HCT116 (cell line): ENCODE measurements around the gene HEBP1. TPM values are rescaled to one million over a fixed set of nuclear protein-coding genes. Genes with fewer than 3 reads are reported as not detected.

Experiments
- ATAC-seq: fragments of 200-7000 bp; cut with Tn5 transposase; 2 replicates; pipeline ENCODE4 v1.9.1; 2020; ENCODE audit warnings: mild to moderate bottlenecking, moderate library complexity
- BruUV-seq: library from RNA; stranded (reverse); fragments of 400-500 nt; replicated peaks from 2 replicates; lab custom pipeline; 2021; lab: Mats Ljungman, UMichigan
- CTCF ChIA-PET: fragments of 300-600 bp; sonication (Branson Sonifier 250); formaldehyde crosslinking; loops from one replicate; lab custom pipeline; 2021; ENCODE audit warnings: antibody characterized with exemption; lab: Charles Lee
- POLR2A ChIA-PET: fragments of 300-600, 350-600 bp; sonication (Branson Sonifier 250); formaldehyde crosslinking; loops from one replicate; lab custom pipeline; 2021; ENCODE audit warnings: antibody characterized with exemption; lab: Charles Lee
- RAD21 ChIA-PET, 2 experiments: fragments of 300-600 bp; sonication (Branson Sonifier 250); formaldehyde crosslinking; loops; one replicate each; lab custom pipeline; 2023; ENCODE audit warnings: low total read pairs in 2 of 2; ENCODE audit not compliant: uncharacterized antibody in 2 of 2, unreplicated experiment in 2 of 2, low non-redundant PET in 1 of 2; lab: Charles Lee
- DNase-seq: peaks from one replicate; pipeline ENCODE4 v3.0.0-alpha.2; 2010; ENCODE audit warnings: low read depth, low spot score
- H2AFZ ChIP-seq: fragments of 200-600 bp; shearing (Covaris generic), sonication (generic); 2 replicates; pipeline ENCODE4 v1.6.1; 2017; ENCODE audit warnings: low read depth, mixed run types, mixed read lengths, antibody characterized with exemption, low read length; ENCODE audit not compliant: poor library complexity, severe bottlenecking
- H3K27ac ChIP-seq: 2 replicates; pipeline ENCODE4 v1.5.1; 2012; ENCODE audit warnings: low read depth, low read length
- H3K27me3 ChIP-seq: fragments of 200-600 bp; sonication (generic); 2 replicates; pipeline ENCODE4 v1.6.1; 2016; ENCODE audit warnings: mixed run types, low read length, mixed read lengths; ENCODE audit not compliant: insufficient read depth
- H3K36me3 ChIP-seq, 2 experiments: fragments of 200-500 bp in 1 of 2; fragments of 200-600 bp in 1 of 2; sonication (Bioruptor generic) in 1 of 2; sonication (generic) in 1 of 2; 2 replicates each; pipeline versions ENCODE4 v1.5.1 to v1.6.1; 2014 to 2016; ENCODE audit warnings: low read length in 2 of 2, inconsistent platforms in 1 of 2, mixed read lengths in 1 of 2, mixed run types in 1 of 2; ENCODE audit not compliant: insufficient read depth in 2 of 2, control insufficient read depth in 1 of 2
- H3K4me1 ChIP-seq, 2 experiments: fragments of 200-600 bp in 1 of 2; sonication (generic) in 1 of 2; 2 replicates each; pipeline versions ENCODE4 v1.5.1 to v1.6.1; 2012 to 2017; ENCODE audit warnings: low read length in 2 of 2, inconsistent platforms in 1 of 2, mild to moderate bottlenecking in 1 of 2, mixed read lengths in 1 of 2, mixed run types in 1 of 2, moderate library complexity in 1 of 2; ENCODE audit not compliant: insufficient read depth in 2 of 2, control insufficient read depth in 1 of 2
- H3K4me2 ChIP-seq: fragments of 200-600 bp; sonication (generic); 2 replicates; pipeline ENCODE4 v1.6.1; 2017; ENCODE audit warnings: mixed run types, low read length, mixed read lengths
- H3K4me3 ChIP-seq, 2 experiments: fragments of 200-600 bp in 1 of 2; sonication (generic) in 1 of 2; replicated peaks in 1 of 2; 2 replicates each; pipeline ENCODE4 v1.5.1; 2011 to 2016; ENCODE audit warnings: low read length in 2 of 2, control low read depth in 1 of 2, low read depth in 1 of 2, mild to moderate bottlenecking in 1 of 2, mixed read lengths in 1 of 2, mixed run types in 1 of 2
- H3K79me2 ChIP-seq: fragments of 200-600 bp; sonication (generic); 2 replicates; pipeline ENCODE4 v1.6.1; 2017; ENCODE audit warnings: mild to moderate bottlenecking, mixed run types, low read length, moderate library complexity, mixed read lengths; ENCODE audit not compliant: insufficient read depth
- H3K9ac ChIP-seq: fragments of 200-600 bp; sonication (generic); 2 replicates; pipeline ENCODE4 v1.6.1; 2016; ENCODE audit warnings: low read length, mixed read lengths
- H3K9me2 ChIP-seq: fragments of 200-600 bp; sonication (generic), shearing (Covaris generic); 2 replicates; pipeline ENCODE4 v1.6.1; 2017; ENCODE audit warnings: mixed run types, mild to moderate bottlenecking, moderate library complexity; ENCODE audit not compliant: insufficient read depth
- H3K9me3 ChIP-seq, 2 experiments: fragments of 200-500 bp in 1 of 2; fragments of 200-600 bp in 1 of 2; sonication (Bioruptor generic) in 1 of 2; sonication (generic) in 1 of 2; 2 replicates each; pipeline ENCODE4 v1.6.1; 2014 to 2017; ENCODE audit warnings: low read length in 2 of 2, mixed read lengths in 2 of 2, inconsistent platforms in 1 of 2, low read depth in 1 of 2, mild to moderate bottlenecking in 1 of 2, mixed run types in 1 of 2, moderate library complexity in 1 of 2; ENCODE audit not compliant: control insufficient read depth in 1 of 2, insufficient read depth in 1 of 2
- H4K20me1 ChIP-seq: fragments of 200-600 bp; sonication (generic), shearing (Covaris generic); 2 replicates; pipeline ENCODE4 v1.6.1; 2017; ENCODE audit warnings: mixed run types, mild to moderate bottlenecking, moderate library complexity; ENCODE audit not compliant: insufficient read depth
- CBX3 ChIP-seq: IDR thresholded peaks from 2 replicates; pipeline ENCODE4 v1.6.1; 2012; ENCODE audit warnings: low read depth
- CEBPB ChIP-seq: IDR thresholded peaks from 2 replicates; pipeline ENCODE4 v1.6.1; 2012; ENCODE audit warnings: low read depth
- EGR1 ChIP-seq: IDR thresholded peaks from 2 replicates; pipeline ENCODE4 v1.6.1; 2012; ENCODE audit warnings: low read depth
- ELF1 ChIP-seq: IDR thresholded peaks from 2 replicates; pipeline ENCODE4 v1.6.1; 2012; ENCODE audit warnings: low read depth, borderline replicate concordance
- EZH2 ChIP-seq: fragments of 200-600 bp; sonication (generic); IDR thresholded peaks from 2 replicates; pipeline ENCODE4 v1.6.1; 2017; ENCODE audit warnings: antibody characterized with exemption, mixed run types
- EZH2phosphoT487 ChIP-seq: fragments of 200-600 bp; IDR thresholded peaks from 2 replicates; pipeline ENCODE4 v1.6.1; 2018; ENCODE audit warnings: antibody characterized with exemption, borderline replicate concordance
- JUND ChIP-seq: IDR thresholded peaks from 2 replicates; pipeline ENCODE4 v1.6.1; 2012
- POLR2A ChIP-seq: IDR thresholded peaks from 2 replicates; pipeline ENCODE4 v1.7.0; 2011; ENCODE audit warnings: borderline replicate concordance; ENCODE audit not compliant: insufficient read depth, insufficient read length; ENCODE audit errors: extremely low read depth
- RAD21 ChIP-seq: IDR thresholded peaks from 2 replicates; pipeline ENCODE4 v1.6.1; 2012; ENCODE audit warnings: low read depth, mild to moderate bottlenecking
- SIN3A ChIP-seq: IDR thresholded peaks from 2 replicates; pipeline ENCODE4 v1.6.1; 2012; ENCODE audit warnings: low read depth
- SP1 ChIP-seq: IDR thresholded peaks from 2 replicates; pipeline ENCODE4 v1.6.1; 2012; ENCODE audit warnings: low read depth
- SRF ChIP-seq: IDR thresholded peaks from 2 replicates; pipeline ENCODE4 v1.6.1; 2012; ENCODE audit warnings: low read depth
- TCF7L2 ChIP-seq: IDR thresholded peaks from 2 replicates; pipeline ENCODE4 v1.7.0; 2011; ENCODE audit warnings: borderline replicate concordance, inconsistent platforms; ENCODE audit not compliant: insufficient read depth, insufficient read length; ENCODE audit errors: extremely low read depth
- ZFX ChIP-seq: fragments of 450-650 bp; IDR thresholded peaks from 2 replicates; pipeline ENCODE4 v1.6.1; 2017
- ZNF274 ChIP-seq: fragments of 200-500 bp; sonication (Bioruptor generic); IDR thresholded peaks from 2 replicates; pipeline ENCODE4 v1.6.1; 2014; ENCODE audit warnings: mild to moderate bottlenecking, low read depth, low read length, inconsistent platforms
- intact Hi-C: fragments of 100-400 bp; cut with micrococcal nuclease; formaldehyde crosslinking; loops from 2 replicates; pipeline ENCODE4 v1.10.0; 2022
- total RNA-seq: library from RNA; stranded (reverse); gene quantifications from one replicate; pipeline ENCODE4 v1.2.1, GENCODE V29; 2021; ENCODE audit not compliant: unreplicated experiment
- TF ChIP-seq, protein P1 (sequence below): IDR thresholded peaks from 2 replicates; pipeline ENCODE4 v1.6.1; 2012
- TF ChIP-seq, protein P2 (sequence below): IDR thresholded peaks from 2 replicates; pipeline ENCODE4 v1.6.1; 2012; ENCODE audit warnings: low read depth
- TF ChIP-seq, protein P3 (sequence below): IDR thresholded peaks from 2 replicates; pipeline ENCODE4 v1.6.1; 2012
- TF ChIP-seq, protein P4 (sequence below): IDR thresholded peaks from 2 replicates; pipeline ENCODE4 v1.6.1; 2011; ENCODE audit warnings: mild to moderate bottlenecking, low read length, moderate library complexity; ENCODE audit not compliant: insufficient replicate concordance; ENCODE audit errors: extremely low read depth

HEBP1 gene
- total RNA-seq, 1 experiment from 2014 or later: 41.0 TPM

DNA sequence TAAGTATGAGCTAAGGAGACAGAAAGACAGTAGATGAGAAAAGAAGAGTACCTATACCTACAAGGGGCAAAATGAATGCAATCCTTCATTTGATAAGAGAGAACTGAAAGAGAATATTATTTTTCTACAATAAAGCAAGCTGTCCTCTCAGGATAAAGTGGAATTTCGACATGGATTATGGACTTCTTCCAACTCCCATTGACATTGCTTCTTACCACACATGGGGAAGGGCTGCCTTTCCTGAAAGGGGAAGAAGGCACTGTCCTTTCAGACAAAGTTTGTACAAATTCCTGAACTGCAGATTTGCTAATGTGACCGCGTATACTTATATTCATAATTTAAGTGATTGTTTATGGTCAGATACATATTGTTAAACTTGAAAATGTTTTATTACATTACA lies 4.3 kb upstream of the HEBP1 start:
- no peaks in the 10 kb centered on the region for H3K9me3 ChIP-seq
- ChIA-PET RAD21 (interaction anchor here in 1 of 2 experiments (0.6 kb wide), 1 partner anchor 98 kb away, joined by 3 read pairs; no protein-coding TSS in a partner anchor), CTCF (no interaction called here), POLR2A (no interaction called here)
- ATAC-seq: no peak
- peaks cover 6% of the 10 kb centered on the region; the same call in 1 of the 2 replicates for H3K79me2 ChIP-seq
- H3K36me3 ChIP-seq: 0 out of 4 replicates have a peak, but pooled peaks cover 0 to 2% of the 10 kb centered on the region in 2 experiments
- intact Hi-C loops: loop anchor here (5.0 kb wide), 2 partner anchors 93 to 203 kb away; no protein-coding TSS in a partner anchor
- H3K4me1 ChIP-seq: peaks cover 17 to 27% of the 10 kb centered on the region in 2 experiments
- no peak overlapping the region for H3K4me3 ChIP-seq
- no peak for DNase-seq
- H3K9me2 ChIP-seq: no peaks in the 10 kb centered on the region
- BruUV-seq: no TSS peak
- no peak overlapping the region for H3K27ac ChIP-seq
- no peaks in the 10 kb centered on the region for H3K27me3 ChIP-seq
- no peak overlapping the region for H3K9ac ChIP-seq
- TF ChIP-seq, protein P1, sequence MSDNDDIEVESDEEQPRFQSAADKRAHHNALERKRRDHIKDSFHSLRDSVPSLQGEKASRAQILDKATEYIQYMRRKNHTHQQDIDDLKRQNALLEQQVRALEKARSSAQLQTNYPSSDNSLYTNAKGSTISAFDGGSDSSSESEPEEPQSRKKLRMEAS: no peak
- TF ChIP-seq EGR1 (no peak), EZH2 (no peak), TCF7L2 (no peak), ZFX (no peak), CEBPB (no peak), SP1 (no peak), SIN3A (no peak), JUND (no peak), ELF1 (no peak), RAD21 (no peak), CBX3 (no peak), EZH2phosphoT487 (no peak), ZNF274 (no peak), POLR2A (no peak), SRF (no peak)
- TF ChIP-seq, protein P2, sequence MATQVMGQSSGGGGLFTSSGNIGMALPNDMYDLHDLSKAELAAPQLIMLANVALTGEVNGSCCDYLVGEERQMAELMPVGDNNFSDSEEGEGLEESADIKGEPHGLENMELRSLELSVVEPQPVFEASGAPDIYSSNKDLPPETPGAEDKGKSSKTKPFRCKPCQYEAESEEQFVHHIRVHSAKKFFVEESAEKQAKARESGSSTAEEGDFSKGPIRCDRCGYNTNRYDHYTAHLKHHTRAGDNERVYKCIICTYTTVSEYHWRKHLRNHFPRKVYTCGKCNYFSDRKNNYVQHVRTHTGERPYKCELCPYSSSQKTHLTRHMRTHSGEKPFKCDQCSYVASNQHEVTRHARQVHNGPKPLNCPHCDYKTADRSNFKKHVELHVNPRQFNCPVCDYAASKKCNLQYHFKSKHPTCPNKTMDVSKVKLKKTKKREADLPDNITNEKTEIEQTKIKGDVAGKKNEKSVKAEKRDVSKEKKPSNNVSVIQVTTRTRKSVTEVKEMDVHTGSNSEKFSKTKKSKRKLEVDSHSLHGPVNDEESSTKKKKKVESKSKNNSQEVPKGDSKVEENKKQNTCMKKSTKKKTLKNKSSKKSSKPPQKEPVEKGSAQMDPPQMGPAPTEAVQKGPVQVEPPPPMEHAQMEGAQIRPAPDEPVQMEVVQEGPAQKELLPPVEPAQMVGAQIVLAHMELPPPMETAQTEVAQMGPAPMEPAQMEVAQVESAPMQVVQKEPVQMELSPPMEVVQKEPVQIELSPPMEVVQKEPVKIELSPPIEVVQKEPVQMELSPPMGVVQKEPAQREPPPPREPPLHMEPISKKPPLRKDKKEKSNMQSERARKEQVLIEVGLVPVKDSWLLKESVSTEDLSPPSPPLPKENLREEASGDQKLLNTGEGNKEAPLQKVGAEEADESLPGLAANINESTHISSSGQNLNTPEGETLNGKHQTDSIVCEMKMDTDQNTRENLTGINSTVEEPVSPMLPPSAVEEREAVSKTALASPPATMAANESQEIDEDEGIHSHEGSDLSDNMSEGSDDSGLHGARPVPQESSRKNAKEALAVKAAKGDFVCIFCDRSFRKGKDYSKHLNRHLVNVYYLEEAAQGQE: no peak
- TF ChIP-seq, protein P3, sequence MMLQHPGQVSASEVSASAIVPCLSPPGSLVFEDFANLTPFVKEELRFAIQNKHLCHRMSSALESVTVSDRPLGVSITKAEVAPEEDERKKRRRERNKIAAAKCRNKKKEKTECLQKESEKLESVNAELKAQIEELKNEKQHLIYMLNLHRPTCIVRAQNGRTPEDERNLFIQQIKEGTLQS: no peak
- TF ChIP-seq, protein P4, sequence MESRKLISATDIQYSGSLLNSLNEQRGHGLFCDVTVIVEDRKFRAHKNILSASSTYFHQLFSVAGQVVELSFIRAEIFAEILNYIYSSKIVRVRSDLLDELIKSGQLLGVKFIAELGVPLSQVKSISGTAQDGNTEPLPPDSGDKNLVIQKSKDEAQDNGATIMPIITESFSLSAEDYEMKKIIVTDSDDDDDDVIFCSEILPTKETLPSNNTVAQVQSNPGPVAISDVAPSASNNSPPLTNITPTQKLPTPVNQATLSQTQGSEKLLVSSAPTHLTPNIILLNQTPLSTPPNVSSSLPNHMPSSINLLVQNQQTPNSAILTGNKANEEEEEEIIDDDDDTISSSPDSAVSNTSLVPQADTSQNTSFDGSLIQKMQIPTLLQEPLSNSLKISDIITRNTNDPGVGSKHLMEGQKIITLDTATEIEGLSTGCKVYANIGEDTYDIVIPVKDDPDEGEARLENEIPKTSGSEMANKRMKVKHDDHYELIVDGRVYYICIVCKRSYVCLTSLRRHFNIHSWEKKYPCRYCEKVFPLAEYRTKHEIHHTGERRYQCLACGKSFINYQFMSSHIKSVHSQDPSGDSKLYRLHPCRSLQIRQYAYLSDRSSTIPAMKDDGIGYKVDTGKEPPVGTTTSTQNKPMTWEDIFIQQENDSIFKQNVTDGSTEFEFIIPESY: no peak
- TF ChIP-seq, all 23 proteins: peak for 0
- H4K20me1 ChIP-seq: no peaks in the 10 kb centered on the region
- no peak overlapping the region for H2AFZ ChIP-seq
- no peak overlapping the region for H3K4me2 ChIP-seq
